H1 (cell line): ENCODE measurements around the gene TBP. TPM values are rescaled to one million over a fixed set of nuclear protein-coding genes. Genes with fewer than 3 reads are reported as not detected.
A peak's percentile ranks its signal among the peaks of the same experiment; 100 is the strongest.

Experiments used
- BRCA1 ChIP-seq: IDR thresholded peaks from 2 replicates; pipeline ENCODE4 v1.6.1; 2012; ENCODE audit warnings: low read depth, low read length, improper control_type of control experiment
- CBX5 ChIP-seq: fragments of 300-800, 300-1000 bp; sonication (generic); IDR thresholded peaks from 2 replicates; pipeline ENCODE4 v1.7.1; 2016; ENCODE audit warnings: antibody characterized with exemption, low read length, low read depth
- CHD1 ChIP-seq: IDR thresholded peaks from 2 replicates; pipeline ENCODE4 v1.6.1; 2012; ENCODE audit warnings: low read depth, low read length, improper control_type of control experiment
- CHD2 ChIP-seq: IDR thresholded peaks from 2 replicates; pipeline ENCODE4 v1.6.1; 2012; ENCODE audit warnings: low read length, improper control_type of control experiment
- EGR1 ChIP-seq: IDR thresholded peaks from 2 replicates; pipeline ENCODE4 v1.6.1; 2011; ENCODE audit warnings: low read depth, low read length, borderline replicate concordance
- EP300 ChIP-seq, 2 experiments: IDR thresholded peaks; 1 replicate in 1 of 2; 2 replicates in 1 of 2; pipeline ENCODE4 v1.6.1; 2011 to 2012; ENCODE audit warnings: low read depth in 2 of 2, low read length in 2 of 2, mild to moderate bottlenecking in 2 of 2, borderline replicate concordance in 1 of 2, inconsistent platforms in 1 of 2, moderate library complexity in 1 of 2
- HDAC2 ChIP-seq, 2 experiments: fragments of 300-600 bp in 1 of 2; sonication (generic) in 1 of 2; IDR thresholded peaks; 2 replicates each; pipeline ENCODE4 v1.6.1; 2011 to 2012; ENCODE audit warnings: low read depth in 2 of 2, low read length in 2 of 2, mild to moderate bottlenecking in 2 of 2, moderate library complexity in 2 of 2, borderline replicate concordance in 1 of 2, inconsistent platforms in 1 of 2
- JUND ChIP-seq: IDR thresholded peaks from 2 replicates; pipeline ENCODE4 v1.6.1; 2011; ENCODE audit warnings: mild to moderate bottlenecking, improper control_type of control experiment, low read length
- KDM5A ChIP-seq: fragments of 200-600 bp; IDR thresholded peaks from 2 replicates; pipeline ENCODE4 v1.7.1; 2012; ENCODE audit warnings: mild to moderate bottlenecking, low read length, inconsistent platforms, mixed read lengths
- RBBP5 ChIP-seq: IDR thresholded peaks from 2 replicates; pipeline ENCODE4 v1.7.1; 2012; ENCODE audit warnings: low read depth, mild to moderate bottlenecking, inconsistent platforms, low read length, moderate library complexity, borderline replicate concordance
- SIX5 ChIP-seq: IDR thresholded peaks from 2 replicates; pipeline ENCODE4 v1.6.1; 2011; ENCODE audit warnings: mild to moderate bottlenecking, low read depth, low read length
- SP2 ChIP-seq: IDR thresholded peaks from 2 replicates; pipeline ENCODE4 v1.6.1; 2012; ENCODE audit warnings: mild to moderate bottlenecking, low read length, inconsistent platforms
- TBP ChIP-seq: IDR thresholded peaks from 2 replicates; pipeline ENCODE4 v1.6.1; 2011; ENCODE audit warnings: low read depth, low read length, improper control_type of control experiment
- TCF12 ChIP-seq: IDR thresholded peaks from 2 replicates; pipeline ENCODE4 v1.6.1; 2011; ENCODE audit warnings: low read depth, mild to moderate bottlenecking, low read length
- YY1 ChIP-seq: IDR thresholded peaks from 2 replicates; pipeline ENCODE4 v1.6.1; 2011; ENCODE audit warnings: low read depth, mild to moderate bottlenecking, low read length
- polyA plus RNA-seq, 7 experiments: library from polyadenylated mRNA; depleted of rRNA in 3 of 7; stranded (reverse) in 5 of 7; unstranded in 2 of 7; fragments of >200 nt in 5 of 7; fragments of 200-250 nt in 2 of 7; gene quantifications; 1 replicate in 5 of 7; 2 replicates in 1 of 7; 4 replicates in 1 of 7; pipeline versions ENCODE4 v1.2.1 to v1.2.3, GENCODE V29; 2011 to 2013; ENCODE audit warnings: missing spikeins in 2 of 7, mixed read lengths in 2 of 7
- total RNA-seq: library from RNA; stranded (reverse); fragmentation: NEBNext Ultra II Directional; extraction: Animal tissue kit (Norgen Biotek cat#: 25700); gene quantifications from 2 replicates; pipeline ENCODE4 v1.2.1, GENCODE V29; 2021
- TF ChIP-seq, protein P1 (sequence below): IDR thresholded peaks from 2 replicates; pipeline ENCODE4 v1.6.1; 2012; ENCODE audit warnings: inconsistent platforms
- TF ChIP-seq, protein P2 (sequence below): IDR thresholded peaks from 2 replicates; pipeline ENCODE4 v1.6.1; 2012; ENCODE audit warnings: inconsistent platforms
- TF ChIP-seq, protein P3 (sequence below): IDR thresholded peaks from 2 replicates; pipeline ENCODE4 v1.6.1; 2012; ENCODE audit warnings: low read length, inconsistent platforms

TBP gene
- total and polyA plus RNA-seq, 2 of the 8 experiments (the other 6 are each of a cell fraction or from before 2014, with no cell fraction given): 17.2 to 20.9 TPM

DNA sequence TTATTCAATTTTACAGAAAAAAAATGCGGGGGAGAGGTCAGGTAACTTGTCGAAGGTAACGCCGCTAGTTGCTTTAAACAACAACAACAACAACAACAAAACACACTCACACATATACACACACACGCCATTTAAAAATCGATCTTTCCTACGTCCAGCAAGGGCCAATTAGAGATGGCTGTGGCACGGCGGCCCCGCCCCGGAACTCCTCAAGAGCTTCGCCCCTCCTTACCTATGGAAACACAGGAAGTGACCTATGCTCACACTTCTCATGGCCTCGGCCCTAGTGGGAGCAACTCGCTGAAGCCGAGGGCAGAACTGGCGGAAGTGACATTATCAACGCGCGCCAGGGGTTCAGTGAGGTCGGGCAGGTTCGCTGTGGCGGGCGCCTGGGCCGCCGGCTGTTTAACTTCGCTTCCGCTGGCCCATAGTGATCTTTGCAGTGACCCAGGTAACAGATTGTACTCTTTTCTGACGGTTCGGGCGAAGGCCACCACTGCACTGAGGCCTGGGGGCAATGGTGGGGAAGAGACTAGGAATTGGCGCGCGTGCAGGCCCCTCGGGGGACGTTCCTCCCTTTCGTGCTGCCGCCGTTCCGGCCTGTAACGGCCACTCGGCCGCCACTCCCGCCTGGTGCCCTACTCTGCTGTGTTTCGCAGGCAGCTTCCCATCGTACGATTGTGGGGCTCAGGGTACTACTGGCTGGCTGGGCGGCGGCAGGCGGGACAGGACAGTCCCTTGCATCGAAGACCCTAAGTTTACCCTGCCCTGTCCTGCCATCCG is at the start of gene TBP (continued):
- TF ChIP-seq BRCA1: peak; percentile 24; the same call in 1 of the 2 replicates
- no peak for TF ChIP-seq TCF12
- peak; percentile 81 for TF ChIP-seq KDM5A
- TF ChIP-seq, protein P1, sequence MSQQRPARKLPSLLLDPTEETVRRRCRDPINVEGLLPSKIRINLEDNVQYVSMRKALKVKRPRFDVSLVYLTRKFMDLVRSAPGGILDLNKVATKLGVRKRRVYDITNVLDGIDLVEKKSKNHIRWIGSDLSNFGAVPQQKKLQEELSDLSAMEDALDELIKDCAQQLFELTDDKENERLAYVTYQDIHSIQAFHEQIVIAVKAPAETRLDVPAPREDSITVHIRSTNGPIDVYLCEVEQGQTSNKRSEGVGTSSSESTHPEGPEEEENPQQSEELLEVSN: no peak
- no peak for TF ChIP-seq EGR1
- no peak for TF ChIP-seq CHD1
- TF ChIP-seq YY1: peak; percentile 82
- peak; percentile 67 for TF ChIP-seq TBP
- TF ChIP-seq CHD2: peak; percentile 60
- TF ChIP-seq JUND: peak; percentile 57; the same call in 1 of the 2 replicates
- TF ChIP-seq HDAC2 (IDR thresholded peaks at IDR 0.05; ENCODE audit: borderline replicate concordance in 1 of 2, low read depth in 2 of 2, low read length in 2 of 2): 0 out of 4 replicates have a peak, but pooled peaks of 1 of the 2 experiments have one; percentile 12
- TF ChIP-seq, protein P2, sequence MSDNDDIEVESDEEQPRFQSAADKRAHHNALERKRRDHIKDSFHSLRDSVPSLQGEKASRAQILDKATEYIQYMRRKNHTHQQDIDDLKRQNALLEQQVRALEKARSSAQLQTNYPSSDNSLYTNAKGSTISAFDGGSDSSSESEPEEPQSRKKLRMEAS: peak; percentile 30; the same call in 1 of the 2 replicates
- peak; percentile 12; the same call in 1 of the 2 replicates for TF ChIP-seq SP2
- TF ChIP-seq, protein P3, sequence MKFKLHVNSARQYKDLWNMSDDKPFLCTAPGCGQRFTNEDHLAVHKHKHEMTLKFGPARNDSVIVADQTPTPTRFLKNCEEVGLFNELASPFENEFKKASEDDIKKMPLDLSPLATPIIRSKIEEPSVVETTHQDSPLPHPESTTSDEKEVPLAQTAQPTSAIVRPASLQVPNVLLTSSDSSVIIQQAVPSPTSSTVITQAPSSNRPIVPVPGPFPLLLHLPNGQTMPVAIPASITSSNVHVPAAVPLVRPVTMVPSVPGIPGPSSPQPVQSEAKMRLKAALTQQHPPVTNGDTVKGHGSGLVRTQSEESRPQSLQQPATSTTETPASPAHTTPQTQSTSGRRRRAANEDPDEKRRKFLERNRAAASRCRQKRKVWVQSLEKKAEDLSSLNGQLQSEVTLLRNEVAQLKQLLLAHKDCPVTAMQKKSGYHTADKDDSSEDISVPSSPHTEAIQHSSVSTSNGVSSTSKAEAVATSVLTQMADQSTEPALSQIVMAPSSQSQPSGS: no peak
- TF ChIP-seq SIX5: peak; percentile 60; the same call in 1 of the 2 replicates
- no peak for TF ChIP-seq CBX5
- TF ChIP-seq RBBP5: 0 out of 2 replicates have a peak, but pooled peaks have one; percentile 73
- no peak for TF ChIP-seq EP300 (IDR thresholded peaks at IDR 0.05; ENCODE audit: borderline replicate concordance in 1 of 2, low read depth in 2 of 2, low read length in 2 of 2)
